Chondrocyte (in vitro differentiated cells): ENCODE results near the gene EPAS1. TPM values are rescaled to one million over a fixed set of nuclear protein-coding genes. Genes with fewer than 3 reads are reported as not detected.
A peak's percentile ranks its signal among the peaks of the same experiment; 100 is the strongest.

Source experiments
- DNase-seq: peaks from one replicate; pipeline ENCODE4 v3.0.0; 2021; ENCODE audit warnings: mixed read lengths, low spot score
- H3K27ac Mint-ChIP-seq: one replicate; pipeline ENCODE4 v1.8.0; 2021; ENCODE audit warnings: mild to moderate bottlenecking, moderate library complexity, mixed read lengths; ENCODE audit not compliant: unreplicated experiment
- H3K27me3 Mint-ChIP-seq: 2 replicates; pipeline ENCODE4 v1.8.0; 2021; ENCODE audit warnings: low read depth, mixed read lengths
- H3K36me3 Mint-ChIP-seq: 2 replicates; pipeline ENCODE4 v1.8.0; 2021; ENCODE audit warnings: low read depth, mixed read lengths
- H3K4me1 Mint-ChIP-seq: 2 replicates; pipeline ENCODE4 v1.8.0; 2021; ENCODE audit warnings: low read depth, mild to moderate bottlenecking, mixed read lengths
- H3K4me3 Mint-ChIP-seq: one replicate; pipeline ENCODE4 v1.8.0; 2021; ENCODE audit warnings: mild to moderate bottlenecking, moderate library complexity, mixed read lengths; ENCODE audit not compliant: unreplicated experiment
- H3K9me3 Mint-ChIP-seq: 2 replicates; pipeline ENCODE4 v1.8.0; 2021; ENCODE audit warnings: low read depth, mixed read lengths
- total RNA-seq: library from RNA; stranded (reverse); gene quantifications from 3 replicates; pipeline ENCODE4 v1.2.1, GENCODE V29; 2021
- TF ChIP-seq, protein P1 (sequence below): fragments of 200-600 bp; sonication (generic); IDR thresholded peaks from 2 replicates; pipeline ENCODE4 v1.5.0; 2021; ENCODE audit warnings: antibody characterized with exemption, mild to moderate bottlenecking, moderate library complexity

The EPAS1 gene
- total RNA-seq, 1 donor from 2014 or later, result 122 TPM

GRCh38 chr2:46256563-46257142 is 40.6 kb upstream of the EPAS1 start:
- H3K4me1 Mint-ChIP-seq, result peaks cover 27% of the 10 kb centered on the region
- DNase-seq, result no peak
- no peak overlapping the region for H3K27ac Mint-ChIP-seq
- no peak overlapping the region for H3K4me3 Mint-ChIP-seq
- TF ChIP-seq, protein P1, sequence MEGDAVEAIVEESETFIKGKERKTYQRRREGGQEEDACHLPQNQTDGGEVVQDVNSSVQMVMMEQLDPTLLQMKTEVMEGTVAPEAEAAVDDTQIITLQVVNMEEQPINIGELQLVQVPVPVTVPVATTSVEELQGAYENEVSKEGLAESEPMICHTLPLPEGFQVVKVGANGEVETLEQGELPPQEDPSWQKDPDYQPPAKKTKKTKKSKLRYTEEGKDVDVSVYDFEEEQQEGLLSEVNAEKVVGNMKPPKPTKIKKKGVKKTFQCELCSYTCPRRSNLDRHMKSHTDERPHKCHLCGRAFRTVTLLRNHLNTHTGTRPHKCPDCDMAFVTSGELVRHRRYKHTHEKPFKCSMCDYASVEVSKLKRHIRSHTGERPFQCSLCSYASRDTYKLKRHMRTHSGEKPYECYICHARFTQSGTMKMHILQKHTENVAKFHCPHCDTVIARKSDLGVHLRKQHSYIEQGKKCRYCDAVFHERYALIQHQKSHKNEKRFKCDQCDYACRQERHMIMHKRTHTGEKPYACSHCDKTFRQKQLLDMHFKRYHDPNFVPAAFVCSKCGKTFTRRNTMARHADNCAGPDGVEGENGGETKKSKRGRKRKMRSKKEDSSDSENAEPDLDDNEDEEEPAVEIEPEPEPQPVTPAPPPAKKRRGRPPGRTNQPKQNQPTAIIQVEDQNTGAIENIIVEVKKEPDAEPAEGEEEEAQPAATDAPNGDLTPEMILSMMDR, result no peak
- H3K27me3 Mint-ChIP-seq, result peaks cover 1% of the 10 kb centered on the region
- no peaks in the 10 kb centered on the region for H3K9me3 Mint-ChIP-seq
- no peaks in the 10 kb centered on the region for H3K36me3 Mint-ChIP-seq

DNA sequence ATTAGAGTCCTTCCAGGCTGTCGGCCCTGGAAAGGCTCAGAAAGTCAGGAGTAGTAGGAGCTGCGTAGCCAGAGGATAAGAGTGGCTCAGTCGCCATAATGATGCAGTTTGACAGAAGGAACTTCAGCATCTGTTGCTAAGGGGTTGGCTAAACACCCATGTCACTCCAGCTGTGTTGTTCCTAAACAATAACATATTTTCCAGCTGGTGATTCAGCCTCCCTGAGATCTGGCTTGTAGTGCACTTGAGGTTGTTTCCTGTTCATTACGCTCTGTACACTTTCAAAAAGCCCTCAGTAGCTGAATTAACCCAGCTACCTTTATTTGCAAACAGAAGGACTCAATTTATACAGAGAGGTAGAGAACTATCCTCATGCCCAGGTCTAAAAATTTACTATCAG is 39.7 kb upstream of the EPAS1 start:
- H3K27ac Mint-ChIP-seq, result no peak overlapping the region
- no peak for DNase-seq
- peaks cover 19% of the 10 kb centered on the region for H3K4me1 Mint-ChIP-seq
- H3K36me3 Mint-ChIP-seq, result no peaks in the 10 kb centered on the region
- TF ChIP-seq, protein P1, result no peak
- peaks cover 2% of the 10 kb centered on the region for H3K27me3 Mint-ChIP-seq
- H3K9me3 Mint-ChIP-seq, result no peaks in the 10 kb centered on the region
- no peak overlapping the region for H3K4me3 Mint-ChIP-seq

DNA sequence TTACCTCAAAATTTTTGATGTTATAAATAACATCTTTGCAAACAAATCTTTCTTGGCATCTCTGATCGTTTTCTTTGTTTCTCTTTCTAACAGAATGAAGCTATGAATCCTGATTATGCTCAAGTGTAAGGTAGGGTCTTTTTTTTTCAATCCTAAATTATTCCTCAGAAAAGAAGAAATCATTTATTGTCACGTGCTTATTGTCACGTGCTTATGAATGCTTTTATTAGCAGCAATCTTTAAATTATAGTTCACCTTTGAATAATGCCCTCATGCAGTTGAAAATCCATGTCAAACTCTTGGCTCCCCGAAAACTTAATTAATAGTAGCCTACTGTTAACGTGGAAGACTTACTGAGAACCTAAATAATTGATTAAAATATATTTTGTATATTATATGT is 39.2 kb upstream of the EPAS1 start:
- H3K27me3 Mint-ChIP-seq, result peaks cover 2% of the 10 kb centered on the region
- H3K36me3 Mint-ChIP-seq, result no peaks in the 10 kb centered on the region
- TF ChIP-seq, protein P1, result no peak
- H3K9me3 Mint-ChIP-seq, result no peaks in the 10 kb centered on the region
- no peak overlapping the region for H3K27ac Mint-ChIP-seq
- H3K4me1 Mint-ChIP-seq, result peaks cover 14% of the 10 kb centered on the region
- DNase-seq, result no peak
- no peak overlapping the region for H3K4me3 Mint-ChIP-seq

GRCh38 chr2:46258937-46259776 is 38.0 kb upstream of the EPAS1 start:
- DNase-seq, result no peak
- peak overlapping the region; percentile 46 for H3K27ac Mint-ChIP-seq
- H3K9me3 Mint-ChIP-seq, result no peaks in the 10 kb centered on the region
- TF ChIP-seq, protein P1, result no peak
- no peaks in the 10 kb centered on the region for H3K36me3 Mint-ChIP-seq
- H3K4me1 Mint-ChIP-seq, result peaks cover 7% of the 10 kb centered on the region
- H3K27me3 Mint-ChIP-seq, result peaks cover 2% of the 10 kb centered on the region
- H3K4me3 Mint-ChIP-seq, result no peak overlapping the region

DNA sequence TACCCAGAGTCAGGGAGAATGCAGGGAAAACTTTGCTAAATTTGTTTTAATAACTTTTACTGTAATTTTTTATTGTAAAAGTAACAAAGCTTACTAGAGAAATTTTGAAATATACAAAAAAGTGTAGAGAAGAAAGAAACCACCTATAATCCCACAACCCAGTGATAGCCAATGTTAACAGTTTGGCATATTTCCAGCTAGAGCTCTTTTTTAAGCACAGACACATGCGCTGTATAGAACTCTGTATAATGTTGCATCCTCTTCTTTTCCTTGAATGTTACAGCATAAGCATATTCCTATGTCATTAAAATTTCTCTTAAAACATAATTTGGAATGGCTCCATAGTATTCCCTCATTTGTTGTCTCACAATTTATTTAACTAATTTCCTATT is 37.4 kb upstream of the EPAS1 start:
- Mint-ChIP-seq H3K4me3 (no peak overlapping the region), H3K9me3 (no peaks in the 10 kb centered on the region), H3K27me3 (peaks cover 2% of the 10 kb centered on the region)

More for the DNA sequence above, 37.4 kb upstream of the EPAS1 start:
- DNase-seq, result no peak
- Mint-ChIP-seq H3K36me3 (no peaks in the 10 kb centered on the region), H3K4me1 (peaks cover 7% of the 10 kb centered on the region), H3K27ac (no peak overlapping the region)
- TF ChIP-seq, protein P1, result no peak
